ENCODE results near the gene MEIKIN.
"Not testable (repeated sequence)": the region's sequence is repeated elsewhere in the genome, so short reads cannot be mapped to it uniquely, and the experiment has no call there.

MEIKIN gene

DNA sequence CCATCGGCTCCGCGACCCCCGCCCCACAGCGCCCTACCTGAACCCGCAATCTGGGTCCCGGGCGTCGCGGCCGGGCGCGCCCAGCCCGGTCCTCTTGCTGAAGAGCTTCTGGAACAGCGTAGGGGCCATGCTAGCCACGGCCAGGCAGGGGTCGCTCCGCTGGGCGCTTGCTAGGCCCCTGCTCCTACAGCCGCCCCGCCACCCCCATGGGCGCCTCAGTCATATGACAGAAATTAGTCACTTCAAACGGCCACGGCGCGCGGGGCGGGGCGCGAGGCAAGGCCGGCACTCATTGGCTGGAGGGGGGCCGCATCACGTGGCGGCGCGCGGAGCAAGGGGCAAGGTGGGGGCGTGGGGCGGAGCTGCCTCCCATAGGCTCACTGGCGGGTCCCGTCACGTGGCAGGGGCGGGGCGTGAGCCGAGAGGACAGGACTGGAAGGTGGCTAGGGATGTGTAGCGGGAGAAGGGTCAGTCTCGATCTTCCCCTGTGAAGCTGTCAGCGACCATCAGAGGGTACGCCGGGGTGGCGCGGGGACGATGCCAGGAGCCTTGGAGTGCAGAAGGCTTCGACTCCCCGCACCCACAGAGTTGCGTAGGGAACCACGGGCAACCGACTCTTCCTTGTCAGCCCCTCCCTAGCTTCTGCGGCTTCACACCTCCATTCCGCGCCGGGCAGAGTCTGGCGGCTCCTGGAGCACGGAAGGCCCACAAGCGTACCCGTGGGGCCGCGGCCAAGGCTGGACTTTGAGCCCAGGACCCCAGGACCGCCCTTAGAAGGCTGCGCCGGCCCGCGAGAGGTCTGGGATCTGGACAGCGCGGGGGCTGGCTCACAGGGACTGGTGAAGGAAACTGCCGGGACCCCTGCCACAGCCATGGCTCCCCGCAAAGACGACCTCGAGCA lies 148.4 kb downstream of the MEIKIN start, which contains the start of gene FNIP1:
FNIP1 (minus strand) TSS at position 225 of the 901 bp plus-strand sequence; CDS start at position 129, 96 bp downstream.
- DNase-seq: peak; percentile 81

DNA sequence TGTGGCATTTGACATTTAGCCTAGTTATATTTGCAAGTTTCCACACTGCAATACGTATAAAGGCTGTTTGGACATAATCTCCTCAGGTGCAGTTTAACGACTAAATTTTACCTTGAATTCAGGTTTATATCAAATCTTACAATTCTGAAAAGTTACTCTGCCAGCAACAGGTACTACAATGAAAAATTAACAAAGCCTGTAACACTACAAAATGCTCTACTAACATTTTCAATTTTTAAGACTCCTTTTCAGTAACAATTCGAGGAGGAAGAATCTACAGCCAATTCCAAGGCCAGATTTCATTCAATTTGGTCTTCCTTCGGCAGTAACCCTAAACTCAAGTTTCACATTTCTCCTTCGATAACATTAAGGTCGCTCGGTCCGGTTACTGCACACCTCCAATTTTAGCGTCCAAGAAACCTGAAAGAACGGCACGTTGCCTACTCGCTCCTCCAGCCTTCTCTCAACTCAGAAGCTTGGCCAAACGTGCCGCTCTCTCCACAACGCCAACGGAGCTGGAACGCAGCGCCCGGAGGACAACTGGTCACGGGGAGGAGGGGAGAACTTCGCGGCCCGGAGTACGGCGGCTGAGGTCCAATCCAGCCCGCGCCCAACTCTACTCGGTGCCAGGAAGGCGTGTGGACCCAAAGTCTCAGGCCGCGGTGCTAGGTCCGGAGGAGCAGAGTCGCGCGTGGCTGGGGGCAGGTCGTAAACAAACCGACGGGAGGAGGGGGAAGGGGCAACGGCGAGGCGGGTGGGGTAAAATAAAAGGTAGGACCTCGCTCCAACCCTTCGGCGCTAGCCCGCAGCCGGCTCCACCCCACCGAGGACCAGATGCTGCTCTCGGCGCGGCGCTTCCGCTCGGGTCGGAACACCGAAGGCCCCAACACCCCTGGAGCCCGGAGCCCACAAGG lies 149.3 kb downstream of the MEIKIN start:
- no peak for DNase-seq

GRCh38 chr5:131795228-131795627 lies 150.2 kb downstream of the MEIKIN start:
- DNase-seq: no peak

DNA sequence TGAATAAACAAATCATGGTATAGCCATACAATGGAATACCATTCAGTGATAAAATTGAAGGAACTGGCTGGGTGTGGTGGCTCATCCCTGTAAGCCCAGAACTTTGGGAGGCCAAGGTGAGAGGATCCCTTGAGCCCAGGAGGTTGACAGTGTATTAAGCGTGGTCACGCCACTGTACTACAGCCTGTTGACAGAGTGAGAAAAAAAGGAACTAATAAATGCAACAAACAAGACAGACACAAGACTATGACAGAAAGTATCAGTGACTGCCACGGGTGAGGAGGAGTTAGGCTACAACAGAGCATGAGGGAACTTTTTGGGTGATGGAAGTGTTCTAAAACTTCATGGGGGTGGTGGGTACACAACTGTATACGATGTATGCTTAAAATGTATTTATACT lies 150.9 kb downstream of the MEIKIN start:
- DNase-seq: no peak

- DNase-seq: no peak
These were observed 152.6 kb downstream of the MEIKIN start for GRCh38 chr5:131792896-131793295.

DNA sequence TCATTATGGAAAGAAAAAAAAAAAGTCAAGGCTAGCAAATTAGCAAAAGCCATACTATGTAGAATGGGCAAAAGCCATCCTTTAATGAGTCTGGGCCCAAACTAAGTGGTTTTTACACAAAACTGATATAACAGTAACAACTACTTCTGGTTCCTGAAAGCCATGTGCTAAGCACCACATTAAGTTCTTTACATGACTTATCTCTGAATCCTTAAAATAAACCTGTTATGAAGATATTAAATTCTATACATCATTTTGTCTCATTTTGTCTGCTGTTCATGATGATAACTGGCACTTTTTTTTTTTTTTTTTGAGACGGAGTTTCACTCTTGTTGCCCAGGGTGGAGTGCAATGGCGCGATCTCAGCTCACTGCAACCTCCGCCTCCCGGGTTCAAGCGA lies 153.6 kb downstream of the MEIKIN start:
- no peak for DNase-seq

DNA sequence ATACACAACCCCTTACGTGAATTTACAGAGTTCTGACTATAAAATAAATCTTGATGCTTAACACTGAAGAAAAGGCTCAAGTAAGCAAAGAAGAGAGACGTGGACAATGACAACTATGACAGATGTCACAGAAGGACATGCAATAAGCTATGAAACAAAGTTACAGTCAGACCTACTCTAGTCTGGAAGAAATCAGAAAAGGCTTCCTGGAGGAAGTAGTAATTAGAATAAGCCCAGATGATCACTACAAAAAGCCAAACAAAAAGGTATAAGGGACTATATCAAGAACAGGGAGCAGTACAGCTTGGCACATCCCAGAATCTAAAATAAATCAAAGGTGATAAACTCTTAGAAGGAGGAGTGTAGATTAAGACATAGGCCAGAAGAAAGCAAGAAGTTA lies 154.9 kb downstream of the MEIKIN start:
- no peak for DNase-seq

- DNase-seq: no peak
These were observed 155.7 kb downstream of the MEIKIN start for GRCh38 chr5:131789765-131790164.

DNA sequence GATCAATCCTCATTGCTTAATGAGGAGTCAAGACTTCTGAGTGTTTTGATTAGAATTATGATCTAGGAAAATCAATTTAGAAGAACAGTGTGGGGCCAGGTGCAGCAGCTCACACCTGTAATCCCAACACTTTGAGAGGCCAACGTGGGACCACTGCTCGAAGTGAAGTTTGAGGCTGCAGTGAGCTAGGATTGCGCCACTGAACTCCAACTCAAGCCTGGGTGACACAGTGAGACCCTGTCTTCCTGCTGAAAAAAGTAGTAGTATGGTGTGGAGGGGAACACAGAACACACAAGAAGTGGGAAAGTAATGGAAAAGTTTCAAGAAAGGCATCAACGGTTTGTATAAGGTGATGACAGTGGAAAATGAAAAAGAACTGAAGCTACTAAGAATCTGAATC lies 157.7 kb downstream of the MEIKIN start:
- no peak for DNase-seq

- DNase-seq: no peak
These were observed 158.4 kb downstream of the MEIKIN start for GRCh38 chr5:131786900-131787692.

DNA sequence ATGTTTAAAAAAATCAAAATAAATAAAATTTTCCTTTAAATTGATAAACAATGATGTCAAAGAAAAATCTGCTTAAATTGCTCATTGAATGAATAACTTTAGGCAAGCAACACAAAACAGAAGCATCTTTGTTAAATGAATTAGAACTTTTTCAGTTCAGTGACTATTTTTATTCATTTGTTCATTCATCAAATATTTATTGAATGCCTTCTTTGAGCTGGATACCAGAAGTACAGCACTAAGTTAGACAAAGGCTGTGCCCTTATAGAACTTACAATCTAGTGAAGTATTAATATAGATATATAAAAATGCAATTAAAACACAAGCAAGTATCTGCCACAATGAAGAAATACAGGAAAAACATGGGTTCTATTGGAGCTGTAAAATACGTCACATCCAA lies 159.4 kb downstream of the MEIKIN start:
- DNase-seq: no peak

GRCh38 chr5:131783874-131784273 lies 161.6 kb downstream of the MEIKIN start:
- DNase-seq: no peak

DNA sequence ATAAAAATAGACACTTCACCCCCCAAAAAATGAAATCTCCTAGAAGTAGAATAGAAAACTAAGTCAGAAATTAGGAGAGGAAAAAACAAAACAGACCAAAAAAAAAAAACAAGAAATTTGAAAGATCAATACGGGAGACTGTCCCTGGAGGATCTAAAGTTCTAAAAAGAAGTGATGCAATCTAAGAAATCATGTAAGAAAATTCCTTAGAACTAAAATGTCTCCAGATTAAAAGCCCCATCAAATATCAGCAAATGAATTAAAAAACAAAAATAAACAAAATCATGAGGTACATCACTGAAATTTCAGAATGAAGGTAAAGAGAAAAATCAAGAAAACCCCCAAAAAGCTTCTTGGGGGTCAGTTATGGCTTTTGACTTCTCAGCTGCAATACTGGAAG lies 162.1 kb downstream of the MEIKIN start:
- no peak for DNase-seq

GRCh38 chr5:131782717-131783116 lies 162.7 kb downstream of the MEIKIN start:
- DNase-seq: no peak

DNA sequence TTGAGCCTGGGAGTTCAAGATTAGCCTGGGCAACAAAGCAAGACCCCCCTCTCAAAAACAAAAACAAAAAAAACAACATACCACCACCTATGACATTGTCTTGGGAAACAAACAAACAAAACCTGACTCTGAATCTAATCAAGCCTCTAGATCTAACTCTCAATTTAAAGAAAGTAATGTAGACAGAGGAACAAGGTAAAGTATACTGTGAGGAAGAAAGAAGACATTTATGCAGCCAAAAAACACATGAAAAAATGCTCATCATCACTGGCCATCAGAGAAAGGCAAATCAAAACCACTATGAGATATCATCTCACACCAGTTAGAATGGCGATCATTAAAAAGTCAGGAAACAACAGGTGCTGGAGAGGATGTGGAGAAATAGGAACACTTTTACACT lies 167.3 kb downstream of the MEIKIN start:
- DNase-seq: not testable (repeated sequence)

GRCh38 chr5:131776450-131776849 lies 169.0 kb downstream of the MEIKIN start:
- DNase-seq: no peak

DNA sequence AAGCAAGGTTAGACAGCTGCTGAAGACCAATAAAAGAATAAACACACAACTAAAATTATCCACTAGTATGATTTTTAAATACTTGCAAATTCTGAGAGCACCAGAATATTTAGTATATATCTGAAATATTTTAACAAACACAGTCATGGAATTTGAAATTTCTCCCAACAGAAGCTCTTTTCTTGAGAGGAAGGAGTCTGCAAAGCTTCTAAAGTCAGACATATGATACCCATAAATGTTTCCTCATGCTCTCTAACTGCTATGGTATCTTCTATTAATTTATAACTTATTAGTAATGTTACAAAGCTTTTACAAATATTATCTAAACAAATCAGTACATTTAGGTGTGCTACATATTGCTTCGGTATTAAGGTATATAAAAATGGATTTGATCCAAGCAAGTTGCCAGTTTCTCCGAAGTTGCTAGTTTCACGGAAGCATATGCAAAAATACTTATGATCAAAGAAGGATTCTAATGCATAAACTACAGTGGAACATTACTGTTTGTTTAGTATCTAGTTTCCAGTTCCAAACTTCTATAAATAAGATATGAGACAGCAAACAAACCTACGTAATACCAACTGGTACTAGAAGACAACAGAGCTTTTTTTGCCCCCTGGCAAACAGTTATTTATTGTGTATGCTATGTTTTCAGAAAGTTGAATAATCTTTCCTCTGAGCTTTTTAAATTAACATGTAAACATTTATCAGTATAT lies 170.7 kb downstream of the MEIKIN start:
- no peak for DNase-seq

GRCh38 chr5:131773805-131774204 lies 171.7 kb downstream of the MEIKIN start:
- DNase-seq: no peak

GRCh38 chr5:131771692-131772091 lies 173.8 kb downstream of the MEIKIN start:
- DNase-seq: no peak

DNA sequence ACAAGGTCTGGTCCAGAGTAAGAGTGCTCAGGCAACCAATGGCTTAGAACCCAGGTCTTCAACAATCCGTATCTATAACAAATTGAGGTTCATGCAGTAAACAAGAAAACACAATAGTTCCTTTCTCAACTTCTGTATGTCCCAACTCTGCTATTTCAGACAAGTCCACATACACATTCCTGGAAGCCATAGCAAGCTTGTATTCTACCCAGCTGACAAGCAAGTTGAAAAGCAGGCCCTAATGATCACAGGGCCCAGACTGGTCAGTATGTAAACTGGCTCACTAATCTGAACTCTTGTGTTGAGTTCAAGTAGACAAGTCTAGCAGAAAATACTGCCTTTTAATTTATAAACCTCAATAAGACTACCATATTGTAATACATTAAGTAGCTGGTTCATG lies 175.5 kb downstream of the MEIKIN start:
- DNase-seq: no peak

DNA sequence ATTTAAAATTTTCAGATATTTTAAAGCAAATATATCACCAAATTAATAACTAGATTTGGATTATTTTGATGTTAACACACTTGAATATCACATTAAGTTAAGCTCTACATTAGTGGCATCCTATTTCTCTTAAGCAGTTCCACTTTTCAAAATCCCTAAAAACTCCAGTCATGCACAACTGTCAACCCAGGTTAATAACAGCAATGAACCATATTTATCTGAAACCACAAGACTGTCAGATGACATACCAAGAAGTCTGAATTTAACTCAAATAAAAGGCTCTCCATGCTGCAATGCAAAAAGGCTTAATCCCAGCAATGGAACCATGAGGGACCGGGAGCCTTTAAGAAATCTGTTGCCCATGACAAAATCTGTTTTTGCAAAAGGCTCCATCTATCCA lies 176.1 kb downstream of the MEIKIN start:
- DNase-seq: no peak

- no peak for DNase-seq
These were observed 177.6 kb downstream of the MEIKIN start for GRCh38 chr5:131767891-131768290.
